Activated B cell treated with CpG ODN at 0.5 μM for 24 hours (primary cell): Measurements from ENCODE around the gene TREML4. TPM values are rescaled to one million over a fixed set of nuclear protein-coding genes. Genes with fewer than 3 reads are reported as not detected.

ENCODE experiments used
- ATAC-seq: fragments of 200-7000 bp; cut with Tn5 transposase; one replicate; pipeline ENCODE4 v1.10.0; 2021; ENCODE audit warnings: low read depth, mild to moderate bottlenecking, moderate library complexity
- CTCF ChIA-PET: fragments of 350-600 bp; sonication (Branson Sonifier 250); formaldehyde crosslinking; loops from one replicate; lab custom pipeline; 2021; ENCODE audit warnings: antibody characterized with exemption; lab: Charles Lee
- POLR2A ChIA-PET: fragments of 350-600 bp; sonication (Branson Sonifier 250); formaldehyde crosslinking; loops from one replicate; lab custom pipeline; 2021; ENCODE audit warnings: antibody characterized with exemption; lab: Charles Lee
- DNase-seq: peaks from one replicate; pipeline ENCODE4 v3.0.0; 2022
- H3K27ac Mint-ChIP-seq: one replicate; pipeline ENCODE4 v1.8.0; 2020; ENCODE audit warnings: mixed read lengths
- H3K27me3 Mint-ChIP-seq: one replicate; pipeline ENCODE4 v1.8.0; 2021; ENCODE audit warnings: mixed read lengths
- H3K36me3 Mint-ChIP-seq: one replicate; pipeline ENCODE4 v1.8.0; 2021; ENCODE audit warnings: low read depth, mixed read lengths
- H3K4me1 Mint-ChIP-seq: one replicate; pipeline ENCODE4 v1.8.0; 2021; ENCODE audit warnings: mixed read lengths
- H3K4me3 Mint-ChIP-seq: one replicate; pipeline ENCODE4 v1.8.0; 2020; ENCODE audit warnings: mild to moderate bottlenecking, mixed read lengths
- H3K9me3 Mint-ChIP-seq: one replicate; pipeline ENCODE4 v1.8.0; 2020; ENCODE audit warnings: mixed read lengths
- intact Hi-C: fragments of 100-400 bp; cut with micrococcal nuclease; formaldehyde crosslinking; loops from one replicate; pipeline ENCODE4 v1.15.1; 2024
- total RNA-seq: library from RNA; stranded (reverse); gene quantifications from 2 replicates; pipeline ENCODE4 v1.2.3, GENCODE V29; 2022
- TF ChIP-seq, protein P1 (sequence below): fragments of 200-600 bp; IDR thresholded peaks from one replicate; pipeline ENCODE4 v1.8.0; 2022; ENCODE audit warnings: antibody characterized with exemption, mild to moderate bottlenecking

Gene TREML4
- total RNA-seq, 1 donor from 2014 or later = not detected

DNA sequence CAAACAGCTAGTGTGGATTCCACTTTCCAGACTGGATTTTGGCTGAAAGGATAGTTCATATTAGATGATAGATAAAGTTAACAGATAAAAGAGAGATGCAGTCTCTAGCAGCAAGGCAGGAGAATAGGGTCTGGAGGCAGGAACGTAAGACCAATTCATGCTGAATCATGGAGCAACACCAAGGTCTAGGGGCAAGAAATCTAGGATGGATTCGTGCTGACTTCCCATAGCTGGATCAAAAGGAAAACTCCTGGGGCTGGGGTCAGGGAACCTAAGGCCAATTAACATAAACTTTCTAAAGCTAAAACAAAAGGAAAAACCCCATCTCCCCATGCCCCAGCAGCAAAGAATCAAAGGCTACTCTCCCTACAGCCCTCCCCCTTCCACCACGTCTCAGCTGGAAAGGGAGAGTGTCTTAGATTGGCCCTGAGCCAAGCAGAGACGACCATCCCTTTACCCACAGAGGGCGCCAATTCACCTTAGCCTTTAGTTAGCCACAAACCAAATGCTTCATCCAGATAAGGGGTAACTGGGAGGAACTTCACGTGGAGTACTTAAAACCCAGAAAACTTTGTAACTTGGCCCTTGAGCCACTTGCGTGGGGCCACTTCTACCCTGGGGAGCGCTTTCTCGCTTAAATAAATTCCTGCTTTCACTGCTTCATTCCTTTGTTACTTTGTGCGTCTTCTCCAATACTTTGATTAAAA is 50.7 kb downstream of the TREML4 start:
- TF ChIP-seq, protein P1, sequence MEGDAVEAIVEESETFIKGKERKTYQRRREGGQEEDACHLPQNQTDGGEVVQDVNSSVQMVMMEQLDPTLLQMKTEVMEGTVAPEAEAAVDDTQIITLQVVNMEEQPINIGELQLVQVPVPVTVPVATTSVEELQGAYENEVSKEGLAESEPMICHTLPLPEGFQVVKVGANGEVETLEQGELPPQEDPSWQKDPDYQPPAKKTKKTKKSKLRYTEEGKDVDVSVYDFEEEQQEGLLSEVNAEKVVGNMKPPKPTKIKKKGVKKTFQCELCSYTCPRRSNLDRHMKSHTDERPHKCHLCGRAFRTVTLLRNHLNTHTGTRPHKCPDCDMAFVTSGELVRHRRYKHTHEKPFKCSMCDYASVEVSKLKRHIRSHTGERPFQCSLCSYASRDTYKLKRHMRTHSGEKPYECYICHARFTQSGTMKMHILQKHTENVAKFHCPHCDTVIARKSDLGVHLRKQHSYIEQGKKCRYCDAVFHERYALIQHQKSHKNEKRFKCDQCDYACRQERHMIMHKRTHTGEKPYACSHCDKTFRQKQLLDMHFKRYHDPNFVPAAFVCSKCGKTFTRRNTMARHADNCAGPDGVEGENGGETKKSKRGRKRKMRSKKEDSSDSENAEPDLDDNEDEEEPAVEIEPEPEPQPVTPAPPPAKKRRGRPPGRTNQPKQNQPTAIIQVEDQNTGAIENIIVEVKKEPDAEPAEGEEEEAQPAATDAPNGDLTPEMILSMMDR = no peak
- intact Hi-C loops = loop anchor here (1.0 to 5.0 kb wide), 3 partner anchors 39 to 187 kb away; partner anchors contain the start of gene TREML2
- ATAC-seq = peak; percentile 86
- Mint-ChIP-seq H3K4me1 (peaks cover 34% of the 10 kb centered on the region), H3K27ac (no peak overlapping the region), H3K4me3 (peak overlapping the region; percentile 16), H3K9me3 (no peaks in the 10 kb centered on the region), H3K27me3 (peaks cover 1% of the 10 kb centered on the region), H3K36me3 (no peaks in the 10 kb centered on the region)
- peak; percentile 29 for DNase-seq
- ChIA-PET CTCF (interaction anchor here (1.0 to 3.2 kb wide), 15 partner anchors 10 to 204 kb away, joined by 3 to 23 read pairs (median 5); partner anchors contain the start of gene TREML2), POLR2A (interaction anchor here (0.8 to 1.9 kb wide), 2 partner anchors 16 to 79 kb away, joined by 3 to 7 read pairs; partner anchors contain the start of gene TREML2)

DNA sequence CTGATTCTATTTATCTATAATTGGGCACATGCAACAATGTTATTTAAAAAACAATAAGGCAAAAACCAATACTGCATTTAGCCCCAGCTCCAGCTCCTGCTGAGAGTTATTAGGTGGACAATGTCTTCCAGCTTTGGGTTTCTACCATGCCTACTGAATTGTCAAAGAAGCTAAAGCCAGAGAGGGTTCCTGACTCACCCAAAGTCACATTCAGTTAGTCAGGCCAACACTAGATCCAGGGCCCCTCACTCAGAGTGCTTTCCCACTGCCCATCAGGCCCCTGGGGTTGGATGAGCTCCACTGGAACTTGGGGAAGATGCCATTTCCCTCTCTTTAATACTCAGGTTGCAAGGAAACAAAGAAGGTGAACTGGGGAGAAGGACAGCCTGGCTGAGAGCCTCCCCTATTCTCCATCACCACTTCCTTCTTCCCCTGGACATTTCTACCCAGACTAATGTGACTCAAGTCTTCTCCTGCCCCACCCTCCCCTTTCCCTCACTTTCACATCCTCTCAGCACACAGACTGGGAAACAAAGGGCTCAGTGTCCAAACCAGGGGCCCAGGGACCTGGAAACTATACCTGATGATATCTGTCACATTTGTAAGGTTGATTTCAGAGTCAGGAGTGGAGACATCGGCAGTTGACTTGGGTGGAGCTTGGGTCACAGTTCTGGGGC is 52.4 kb downstream of the TREML4 start:
- peaks cover 17% of the 10 kb centered on the region for H3K4me1 Mint-ChIP-seq
- TF ChIP-seq, protein P1 = no peak
- intact Hi-C loops = no loop called here
- H3K27me3 Mint-ChIP-seq = peaks cover 1% of the 10 kb centered on the region
- H3K9me3 Mint-ChIP-seq = no peaks in the 10 kb centered on the region
- DNase-seq (no peak), ATAC-seq (no peak)
- no peaks in the 10 kb centered on the region for H3K36me3 Mint-ChIP-seq
- ChIA-PET CTCF (interaction anchor here (0.9 kb wide), 1 partner anchor 40 kb away, joined by 4 read pairs; no protein-coding TSS in a partner anchor), POLR2A (no interaction called here)
- H3K27ac Mint-ChIP-seq = no peak overlapping the region
- no peak overlapping the region for H3K4me3 Mint-ChIP-seq

DNA sequence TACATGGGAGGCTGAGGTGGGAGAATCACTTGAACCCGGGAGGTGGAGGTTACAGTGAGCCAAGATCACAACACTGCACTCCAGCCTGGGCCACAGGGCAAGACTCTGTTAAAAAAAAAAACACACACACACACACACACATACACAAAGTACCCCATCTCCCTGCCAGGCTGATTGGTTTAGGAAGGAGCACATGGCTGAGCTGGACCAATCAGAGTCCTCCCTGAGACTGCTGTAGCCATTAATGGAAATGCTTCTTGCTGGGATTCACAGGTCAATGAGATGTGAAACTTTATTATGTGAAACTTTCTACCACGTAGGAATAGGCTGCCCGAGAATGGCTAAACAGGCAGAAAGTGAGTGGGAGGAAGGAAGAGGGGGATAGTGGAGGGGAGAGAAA is 55.5 kb downstream of the TREML4 start:
- Mint-ChIP-seq H3K27me3 (peaks cover 6% of the 10 kb centered on the region), H3K4me1 (peaks cover 15% of the 10 kb centered on the region), H3K27ac (no peak overlapping the region), H3K36me3 (no peaks in the 10 kb centered on the region), H3K4me3 (no peak overlapping the region), H3K9me3 (no peaks in the 10 kb centered on the region)
- no peak for ATAC-seq
- no peak for DNase-seq
- TF ChIP-seq, protein P1 = no peak
- ChIA-PET CTCF (no interaction called here), POLR2A (no interaction called here)
- intact Hi-C loops = no loop called here

DNA sequence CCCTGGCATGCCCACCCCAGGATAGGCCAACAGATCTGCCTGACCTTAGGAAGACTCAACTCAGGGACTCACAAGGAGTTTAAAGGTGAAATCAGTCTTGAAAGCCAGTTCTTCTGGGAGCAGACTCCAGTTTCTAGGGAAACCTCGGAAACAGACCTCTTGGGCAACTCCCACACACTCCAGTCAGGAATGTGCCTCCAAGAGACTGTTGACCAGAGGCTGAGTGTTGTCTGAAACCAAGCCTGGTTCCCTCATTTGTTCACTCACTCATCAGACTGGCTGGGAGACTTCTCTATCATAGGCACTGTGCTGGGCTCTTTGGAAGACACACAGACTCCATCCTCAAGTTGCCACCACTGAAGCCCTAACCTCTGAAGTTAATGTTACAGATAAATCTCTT is 56.6 kb downstream of the TREML4 start:
- POLR2A ChIA-PET = interaction anchor here (1.0 kb wide), 1 partner anchor 14 kb away, joined by 3 read pairs; no protein-coding TSS in a partner anchor
- H3K27ac Mint-ChIP-seq = no peak overlapping the region
- intact Hi-C loops = no loop called here

More for the DNA sequence above, 56.6 kb downstream of the TREML4 start:
- DNase-seq (no peak), ATAC-seq (no peak)
- Mint-ChIP-seq H3K4me1 (peaks cover 6% of the 10 kb centered on the region), H3K36me3 (no peaks in the 10 kb centered on the region), H3K4me3 (no peak overlapping the region), H3K27me3 (peaks cover 6% of the 10 kb centered on the region), H3K9me3 (no peaks in the 10 kb centered on the region)
- CTCF ChIA-PET = no interaction called here
- TF ChIP-seq, protein P1 = no peak
